Prostate gland (tissue), 2 donors: Measurements from ENCODE around the gene CAPZB.

Source experiments
- CTCF ChIP-seq, 4 experiments: fragments of 200-600 bp in 2 of 4; fragments of 450-650 bp in 2 of 4; sonication (generic) in 2 of 4; IDR thresholded peaks; 1 replicate in 3 of 4; 2 replicates in 1 of 4; pipeline ENCODE4 v1.5.1; 2016 to 2019; ENCODE audit warnings: antibody characterized with exemption in 4 of 4, mild to moderate bottlenecking in 2 of 4, moderate library complexity in 2 of 4
- POLR2AphosphoS5 ChIP-seq: sonication (generic); formaldehyde crosslinking; IDR thresholded peaks from one replicate; pipeline ENCODE4 v1.6.1; 2017; ENCODE audit warnings: antibody characterized with exemption

DNA sequence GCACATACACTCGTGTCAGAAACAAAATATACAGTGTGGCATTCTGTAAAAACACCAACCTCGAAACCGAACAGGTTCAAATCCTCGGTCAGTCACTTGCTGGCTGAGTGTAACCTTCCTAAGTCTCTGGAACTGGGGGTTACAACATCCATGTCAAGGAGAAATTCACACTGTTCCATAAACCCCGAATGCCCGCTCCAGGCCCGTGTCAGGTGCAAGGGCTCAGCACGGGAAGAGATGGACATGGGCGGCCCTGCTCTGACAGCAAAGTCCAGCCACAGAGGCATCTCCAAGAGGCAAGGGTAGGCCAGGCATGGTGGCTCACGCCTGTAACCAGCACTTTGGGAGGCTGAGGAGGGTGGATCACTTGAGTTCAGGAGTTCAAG is 93.8 kb downstream of the CAPZB start:
- TF ChIP-seq POLR2AphosphoS5 (no peak), CTCF (IDR thresholded peaks at IDR 0.05) (no peak)
